ENCODE results near the gene FCAMR.

DNA sequence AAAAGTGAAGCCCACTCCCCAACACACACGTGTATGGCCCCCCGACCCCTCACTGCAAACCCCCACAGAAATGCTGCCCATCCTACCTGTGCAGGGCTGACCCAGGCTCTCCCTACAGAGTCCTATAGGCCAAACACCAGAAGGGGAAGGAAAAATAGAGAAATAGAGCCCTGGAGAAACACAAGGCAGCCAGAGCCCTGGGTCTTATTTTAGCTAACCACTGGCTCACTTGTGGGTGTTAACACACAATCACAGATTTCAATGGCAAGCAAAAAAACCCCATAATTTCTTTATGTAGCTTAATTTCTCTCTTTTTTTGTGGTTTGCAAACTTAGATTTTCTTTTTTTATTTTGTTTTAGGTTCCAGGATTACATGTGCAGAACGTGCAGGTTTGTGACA, 23.0 kb downstream of the FCAMR start:
- TF ChIP-seq POLR2A (IDR thresholded peaks at IDR 0.05; ENCODE audit: low read depth, low read length) = no peak
- TF ChIP-seq, protein P1, sequence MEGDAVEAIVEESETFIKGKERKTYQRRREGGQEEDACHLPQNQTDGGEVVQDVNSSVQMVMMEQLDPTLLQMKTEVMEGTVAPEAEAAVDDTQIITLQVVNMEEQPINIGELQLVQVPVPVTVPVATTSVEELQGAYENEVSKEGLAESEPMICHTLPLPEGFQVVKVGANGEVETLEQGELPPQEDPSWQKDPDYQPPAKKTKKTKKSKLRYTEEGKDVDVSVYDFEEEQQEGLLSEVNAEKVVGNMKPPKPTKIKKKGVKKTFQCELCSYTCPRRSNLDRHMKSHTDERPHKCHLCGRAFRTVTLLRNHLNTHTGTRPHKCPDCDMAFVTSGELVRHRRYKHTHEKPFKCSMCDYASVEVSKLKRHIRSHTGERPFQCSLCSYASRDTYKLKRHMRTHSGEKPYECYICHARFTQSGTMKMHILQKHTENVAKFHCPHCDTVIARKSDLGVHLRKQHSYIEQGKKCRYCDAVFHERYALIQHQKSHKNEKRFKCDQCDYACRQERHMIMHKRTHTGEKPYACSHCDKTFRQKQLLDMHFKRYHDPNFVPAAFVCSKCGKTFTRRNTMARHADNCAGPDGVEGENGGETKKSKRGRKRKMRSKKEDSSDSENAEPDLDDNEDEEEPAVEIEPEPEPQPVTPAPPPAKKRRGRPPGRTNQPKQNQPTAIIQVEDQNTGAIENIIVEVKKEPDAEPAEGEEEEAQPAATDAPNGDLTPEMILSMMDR (conservative IDR thresholded peaks at IDR 0.05; ENCODE audit: low read depth, low read length) = no peak
- no peak for TF ChIP-seq SMC3 (IDR thresholded peaks at IDR 0.05; ENCODE audit: low read depth, low read length)

All from IMR-90 (cell line).